Neural crest cell (in vitro differentiated cells): ENCODE measurements around the gene CNN2. TPM values are rescaled to one million over a fixed set of nuclear protein-coding genes. Genes with fewer than 3 reads are reported as not detected.
"Not testable (repeated sequence)": the region's sequence is repeated elsewhere in the genome, so short reads cannot be mapped to it uniquely, and the experiment has no call there.

Experiments
- DNase-seq: peaks from one replicate; pipeline ENCODE4 v3.0.0; 2021; ENCODE audit warnings: low read depth, mixed read lengths, low spot score
- H3K27ac Mint-ChIP-seq: one replicate; pipeline ENCODE4 v1.8.0; 2021; ENCODE audit warnings: mild to moderate bottlenecking, mixed read lengths; ENCODE audit not compliant: unreplicated experiment
- H3K27me3 Mint-ChIP-seq: 2 replicates; pipeline ENCODE4 v1.8.0; 2021; ENCODE audit warnings: low read depth, mild to moderate bottlenecking, mixed read lengths
- H3K36me3 Mint-ChIP-seq: 2 replicates; pipeline ENCODE4 v1.8.0; 2021; ENCODE audit warnings: low read depth, mild to moderate bottlenecking, mixed read lengths
- H3K4me1 Mint-ChIP-seq: 2 replicates; pipeline ENCODE4 v1.8.0; 2021; ENCODE audit warnings: mixed read lengths
- H3K4me3 Mint-ChIP-seq: one replicate; pipeline ENCODE4 v1.8.0; 2021; ENCODE audit warnings: mild to moderate bottlenecking, mixed read lengths
- H3K9me3 Mint-ChIP-seq: 2 replicates; pipeline ENCODE4 v1.8.0; 2021; ENCODE audit warnings: mixed read lengths
- CTCF ChIP-seq: fragments of 200-600 bp; sonication (generic); conservative IDR thresholded peaks from 2 replicates; pipeline ENCODE4 v1.5.0; 2021; ENCODE audit warnings: antibody characterized with exemption, mild to moderate bottlenecking
- total RNA-seq: library from RNA; stranded (reverse); gene quantifications from 2 replicates; pipeline ENCODE4 v1.2.1, GENCODE V29; 2021

Gene CNN2
- total RNA-seq, 1 donor from 2014 or later: 140 TPM

GRCh38 chr19:1019980-1020867 lies 6.2 kb upstream of the CNN2 start:
- H3K27me3 Mint-ChIP-seq: peaks cover 6% of the 10 kb centered on the region
- H3K27ac Mint-ChIP-seq: peak overlapping the region; percentile 67
- no peaks in the 10 kb centered on the region for H3K9me3 Mint-ChIP-seq
- no peaks in the 10 kb centered on the region for H3K36me3 Mint-ChIP-seq
- no peak for DNase-seq
- H3K4me1 Mint-ChIP-seq: peaks cover 31% of the 10 kb centered on the region
- no peak for TF ChIP-seq CTCF
- peak overlapping the region; percentile 94 for H3K4me3 Mint-ChIP-seq

GRCh38 chr19:1020868-1021425 lies 5.5 kb upstream of the CNN2 start, which contains the start of gene TMEM259:
TSS of gene TMEM259 (minus strand) at chr19:1021123. CDS start at chr19:1020996, 127 bp downstream.
- peak; percentile 94 for DNase-seq
- no peak for TF ChIP-seq CTCF
- Mint-ChIP-seq H3K27ac (peak within 1 kb of the TSS; percentile 99), H3K4me1 (peaks cover 34% of the 10 kb centered on the region), H3K9me3 (no peaks in the 10 kb centered on the region), H3K36me3 (no peaks in the 10 kb centered on the region), H3K4me3 (peak within 1 kb of the TSS; percentile 94), H3K27me3 (peaks cover 6% of the 10 kb centered on the region)

DNA sequence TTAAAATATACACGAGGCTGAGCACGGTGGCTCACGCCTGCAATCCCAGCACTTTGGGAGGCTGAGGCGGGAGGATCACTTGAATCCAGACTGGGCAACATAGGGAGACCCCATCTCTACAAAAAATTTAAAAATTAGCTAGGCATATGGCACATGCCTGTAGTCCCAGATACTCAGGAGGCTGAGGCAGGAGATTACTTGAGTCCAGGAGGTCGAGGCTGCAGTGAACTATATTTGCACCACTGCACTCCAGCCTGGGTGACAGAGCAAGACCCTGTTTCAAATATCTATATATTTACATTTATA lies 2.6 kb upstream of the CNN2 start:
- H3K36me3 Mint-ChIP-seq, H3K27ac Mint-ChIP-seq, H3K9me3 Mint-ChIP-seq, H3K27me3 Mint-ChIP-seq, DNase-seq: not testable (repeated sequence)
- peak overlapping the region; percentile 71 for H3K4me3 Mint-ChIP-seq
- H3K4me1 Mint-ChIP-seq: peaks cover 23% of the 10 kb centered on the region

DNA sequence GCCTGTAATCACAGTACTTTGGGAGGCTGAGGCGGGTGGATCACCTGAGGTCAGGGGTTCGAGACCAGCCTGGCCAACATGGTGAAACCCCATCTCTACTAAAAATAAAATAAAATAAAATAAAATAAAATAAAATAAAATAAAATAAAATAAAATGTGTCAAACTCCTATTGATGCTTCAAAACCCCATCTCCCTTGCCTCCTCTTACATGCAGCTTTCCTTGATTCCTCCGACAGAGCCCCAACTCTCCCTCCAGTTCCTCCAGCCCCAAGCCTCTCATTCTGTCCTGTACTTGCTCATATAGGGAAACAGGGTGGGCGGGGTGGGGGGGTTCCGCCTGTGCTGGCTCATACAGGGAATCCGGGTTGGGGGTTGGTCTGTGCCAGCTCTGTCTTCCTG lies 1.3 kb upstream of the CNN2 start:
- not testable (repeated sequence) for H3K36me3 Mint-ChIP-seq, DNase-seq, H3K27ac Mint-ChIP-seq, H3K27me3 Mint-ChIP-seq, H3K9me3 Mint-ChIP-seq
- Mint-ChIP-seq H3K4me1 (peaks cover 18% of the 10 kb centered on the region), H3K4me3 (peak overlapping the region; percentile 57)

DNA sequence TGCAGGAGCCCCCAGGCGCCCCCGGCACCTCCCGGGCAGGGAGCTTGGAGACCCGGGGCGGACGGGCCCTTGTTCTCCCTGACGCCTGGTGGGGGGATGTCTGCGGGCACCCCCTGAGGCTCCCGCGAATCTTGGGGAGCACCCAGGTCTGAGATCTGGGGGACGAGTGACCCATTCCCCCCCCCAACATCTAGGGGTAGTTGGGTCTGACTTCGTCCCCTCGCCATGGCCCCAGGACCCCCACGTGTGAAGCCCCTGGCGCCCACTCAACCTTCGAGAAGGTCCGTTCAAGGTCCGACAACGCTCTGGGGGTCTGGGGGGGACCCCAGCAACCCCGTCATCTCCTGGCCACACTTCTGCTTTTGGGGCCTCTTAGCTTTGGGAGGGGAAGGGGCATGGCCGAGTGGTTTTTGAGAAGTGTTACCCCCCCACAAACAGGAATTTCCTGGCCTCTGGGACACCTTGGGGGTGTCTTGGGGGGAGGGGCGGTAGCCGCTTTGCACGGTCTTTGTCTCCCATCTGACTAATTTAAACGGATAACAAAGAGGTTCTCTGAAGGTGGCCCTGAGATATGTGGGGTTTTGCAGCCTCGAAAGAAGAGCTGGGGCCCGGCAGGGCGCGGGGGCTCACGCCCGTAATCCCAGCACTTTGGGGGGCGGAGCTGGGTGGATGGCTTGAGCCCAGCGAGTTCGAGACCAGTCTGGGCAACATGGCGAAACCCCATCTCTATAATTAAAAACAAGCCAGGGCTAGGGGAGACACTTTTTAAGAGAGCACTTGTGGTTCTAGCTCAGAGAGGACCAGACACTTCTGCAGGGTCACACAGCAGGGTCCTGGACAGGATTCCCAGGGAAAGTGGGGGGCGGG lies 608 bp downstream of the CNN2 start:
- TF ChIP-seq CTCF: no peak
- no peaks in the 10 kb centered on the region for H3K9me3 Mint-ChIP-seq
- no peaks in the 10 kb centered on the region for H3K27me3 Mint-ChIP-seq
- H3K27ac Mint-ChIP-seq: peak overlapping the region; percentile 83
- peak overlapping the region; percentile 92 for H3K4me3 Mint-ChIP-seq
- peaks cover 9% of the 10 kb centered on the region for H3K4me1 Mint-ChIP-seq
- no peaks in the 10 kb centered on the region for H3K36me3 Mint-ChIP-seq
- no peak for DNase-seq

GRCh38 chr19:1027650-1028061 lies 1.2 kb downstream of the CNN2 start:
- DNase-seq: no peak
- Mint-ChIP-seq H3K27ac (peak overlapping the region; percentile 35), H3K4me3 (peak overlapping the region; percentile 72), H3K4me1 (peaks cover 9% of the 10 kb centered on the region), H3K36me3 (peaks cover 4% of the 10 kb centered on the region), H3K9me3 (no peaks in the 10 kb centered on the region), H3K27me3 (no peaks in the 10 kb centered on the region)
- TF ChIP-seq CTCF: no peak
